ENCODE results near the gene MBTPS1. TPM values are rescaled to one million over a fixed set of nuclear protein-coding genes. Genes with fewer than 3 reads are reported as not detected.

MBTPS1 gene
- total RNA-seq, 4 donors from 2014 or later = 98.4 to 149 (median 121) TPM

DNA sequence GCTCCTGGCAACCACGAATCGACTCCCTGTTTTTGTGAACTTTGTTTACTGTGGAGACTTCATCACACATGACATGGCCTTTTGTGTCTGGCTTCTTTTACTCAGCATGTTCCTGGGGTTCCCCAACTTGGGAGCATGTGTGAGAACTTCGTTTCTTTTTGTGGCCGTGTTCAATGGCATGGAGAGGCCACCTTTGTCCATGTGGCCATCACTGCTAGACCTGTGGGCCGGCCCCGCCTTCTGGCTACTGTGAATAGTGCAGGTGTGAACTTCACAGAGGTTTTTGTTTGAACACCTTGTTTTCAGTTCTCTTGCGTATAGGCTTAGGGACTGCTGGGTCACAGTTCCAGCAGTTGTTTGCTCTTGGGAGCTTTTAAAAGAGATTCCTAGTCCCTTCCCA lies 68.5 kb downstream of the MBTPS1 start:
- WGBS, 2 donors = 75 to 79% methylated on average over 7 of the region's 7 CpGs
- DNase-seq (ENCODE audit: low spot score in 2 of 2) = no peak

DNA sequence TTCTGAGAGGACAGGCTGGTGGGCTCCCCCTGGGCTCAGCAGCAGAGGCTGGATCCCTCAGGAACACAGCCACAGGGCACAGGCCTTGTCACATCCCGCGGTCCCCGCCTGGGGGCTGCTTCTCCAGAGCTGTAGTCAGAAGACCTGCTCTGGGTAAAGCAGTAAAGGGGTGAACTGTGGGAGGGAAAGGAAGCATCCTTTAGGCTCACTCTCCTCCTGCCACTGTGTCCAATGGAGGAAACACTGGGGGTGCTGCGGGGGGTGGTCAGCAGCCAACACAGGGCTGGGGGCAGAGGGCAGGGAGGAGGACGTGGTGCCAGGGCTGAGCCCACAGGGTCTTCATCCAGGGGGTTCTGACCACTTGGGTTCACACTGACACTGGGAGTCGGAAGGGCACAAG lies 69.1 kb downstream of the MBTPS1 start:
- Histone ChIP-seq H3K36me3 (peaks cover 0 to 57% (median 7%) of the 10 kb centered on the region in 3 donors), H3K4me1 (no peaks in the 10 kb centered on the region), H3K27ac (no peak overlapping the region), H3K9me3 (no peaks in the 10 kb centered on the region), H3K4me3 (no peak overlapping the region), H3K27me3 (peaks cover 0 to 12% of the 10 kb centered on the region in 2 donors)
- WGBS, 2 donors = 90 to 91% methylated on average over 6 of the region's 6 CpGs
- TF ChIP-seq POLR2A (IDR thresholded peaks at IDR 0.05) (no peak), EP300 (IDR thresholded peaks at IDR 0.05) (no peak)
- TF ChIP-seq, protein P1, sequence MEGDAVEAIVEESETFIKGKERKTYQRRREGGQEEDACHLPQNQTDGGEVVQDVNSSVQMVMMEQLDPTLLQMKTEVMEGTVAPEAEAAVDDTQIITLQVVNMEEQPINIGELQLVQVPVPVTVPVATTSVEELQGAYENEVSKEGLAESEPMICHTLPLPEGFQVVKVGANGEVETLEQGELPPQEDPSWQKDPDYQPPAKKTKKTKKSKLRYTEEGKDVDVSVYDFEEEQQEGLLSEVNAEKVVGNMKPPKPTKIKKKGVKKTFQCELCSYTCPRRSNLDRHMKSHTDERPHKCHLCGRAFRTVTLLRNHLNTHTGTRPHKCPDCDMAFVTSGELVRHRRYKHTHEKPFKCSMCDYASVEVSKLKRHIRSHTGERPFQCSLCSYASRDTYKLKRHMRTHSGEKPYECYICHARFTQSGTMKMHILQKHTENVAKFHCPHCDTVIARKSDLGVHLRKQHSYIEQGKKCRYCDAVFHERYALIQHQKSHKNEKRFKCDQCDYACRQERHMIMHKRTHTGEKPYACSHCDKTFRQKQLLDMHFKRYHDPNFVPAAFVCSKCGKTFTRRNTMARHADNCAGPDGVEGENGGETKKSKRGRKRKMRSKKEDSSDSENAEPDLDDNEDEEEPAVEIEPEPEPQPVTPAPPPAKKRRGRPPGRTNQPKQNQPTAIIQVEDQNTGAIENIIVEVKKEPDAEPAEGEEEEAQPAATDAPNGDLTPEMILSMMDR (IDR thresholded peaks at IDR 0.05) = no peak
- no peak for DNase-seq (ENCODE audit: low spot score in 2 of 2)

More for the DNA sequence above, 68.5 kb downstream of the MBTPS1 start:
- Histone ChIP-seq H3K9me3 (no peaks in the 10 kb centered on the region), H3K4me1 (no peaks in the 10 kb centered on the region), H3K27ac (no peak overlapping the region), H3K36me3 (peaks cover 0 to 63% (median 7%) of the 10 kb centered on the region in 3 donors), H3K4me3 (no peak overlapping the region), H3K27me3 (peaks cover 0 to 5% of the 10 kb centered on the region in 2 donors)
- TF ChIP-seq, protein P1 (IDR thresholded peaks at IDR 0.05) = no peak
- TF ChIP-seq EP300 (IDR thresholded peaks at IDR 0.05) = no peak

DNA sequence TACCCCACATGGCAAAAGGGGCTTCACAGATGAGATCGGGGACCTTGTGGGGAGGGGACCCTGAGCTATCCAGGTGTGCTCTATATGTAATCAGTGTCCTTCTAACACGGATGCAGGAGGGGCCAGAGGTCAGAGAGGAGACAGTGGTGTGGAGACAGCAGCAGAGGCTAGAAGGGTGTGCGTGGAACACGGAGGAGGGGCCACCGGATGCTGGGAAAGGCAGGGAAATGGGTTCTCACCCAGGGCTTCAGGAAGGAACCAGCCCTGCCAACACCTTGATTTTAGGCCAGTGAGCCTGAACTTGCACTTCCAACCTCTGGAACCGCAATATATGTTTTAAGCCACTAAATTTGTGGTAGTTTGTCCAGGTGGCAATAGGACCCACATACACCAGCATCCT lies 69.5 kb downstream of the MBTPS1 start:
- Histone ChIP-seq H3K4me1 (no peaks in the 10 kb centered on the region), H3K27ac (no peak overlapping the region), H3K36me3 (peaks cover 0 to 53% (median 4%) of the 10 kb centered on the region in 3 donors), H3K4me3 (no peak overlapping the region), H3K9me3 (no peaks in the 10 kb centered on the region), H3K27me3 (peaks cover 0 to 14% of the 10 kb centered on the region in 2 donors)
- WGBS, 2 donors = 89 to 90% methylated on average over 6 of the region's 6 CpGs
- TF ChIP-seq, protein P1 (IDR thresholded peaks at IDR 0.05) = no peak
- TF ChIP-seq EP300 (IDR thresholded peaks at IDR 0.05) = no peak
- no peak for TF ChIP-seq POLR2A (IDR thresholded peaks at IDR 0.05)
- no peak for DNase-seq (ENCODE audit: low spot score in 2 of 2)

DNA sequence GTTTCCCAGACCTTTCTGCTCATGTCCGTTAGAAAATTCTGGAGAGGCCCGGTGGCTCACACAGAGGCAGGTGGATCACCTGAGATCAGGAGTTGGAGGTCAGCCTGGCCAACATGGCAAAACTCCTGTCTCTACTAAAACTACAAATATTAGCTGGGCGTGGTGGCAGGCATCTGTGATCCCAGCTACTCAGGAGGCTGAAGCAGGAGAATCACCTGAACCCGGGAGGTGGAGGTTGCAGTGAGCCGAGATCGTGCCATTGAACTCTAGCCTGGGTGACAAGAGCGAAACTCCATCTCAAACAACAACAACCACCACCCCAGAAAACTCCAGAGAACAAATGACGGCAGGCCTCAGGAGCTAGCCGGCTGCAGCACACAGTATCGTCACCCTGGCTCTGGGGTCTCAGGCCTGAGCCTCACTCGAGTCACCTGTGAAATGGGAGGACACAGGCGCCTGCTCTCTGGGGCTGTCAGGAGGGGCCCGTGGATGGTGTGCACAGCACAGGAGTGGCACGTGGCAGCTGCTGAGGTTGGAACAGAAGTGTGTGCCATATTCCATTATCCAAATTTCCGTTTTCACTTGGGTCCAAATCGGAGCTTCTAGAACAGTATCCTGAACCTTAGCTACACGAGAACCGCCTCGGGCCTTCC lies 70.8 kb downstream of the MBTPS1 start:
- Histone ChIP-seq H3K36me3 (peaks cover 0 to 40% (median 0%) of the 10 kb centered on the region in 3 donors), H3K4me3 (no peak overlapping the region), H3K9me3 (no peaks in the 10 kb centered on the region), H3K27me3 (peaks cover 0 to 14% of the 10 kb centered on the region in 2 donors), H3K4me1 (peaks cover 0 to 2% (median 0%) of the 10 kb centered on the region in 4 donors), H3K27ac (no peak overlapping the region)
- DNase-seq (ENCODE audit: low spot score in 2 of 2) = no peak
- WGBS, 2 donors = 88 to 89% methylated on average over 19 of the region's 19 CpGs
- TF ChIP-seq EP300 (IDR thresholded peaks at IDR 0.05) (no peak), POLR2A (IDR thresholded peaks at IDR 0.05) (no peak)
- TF ChIP-seq, protein P1 (IDR thresholded peaks at IDR 0.05) = no peak

DNA sequence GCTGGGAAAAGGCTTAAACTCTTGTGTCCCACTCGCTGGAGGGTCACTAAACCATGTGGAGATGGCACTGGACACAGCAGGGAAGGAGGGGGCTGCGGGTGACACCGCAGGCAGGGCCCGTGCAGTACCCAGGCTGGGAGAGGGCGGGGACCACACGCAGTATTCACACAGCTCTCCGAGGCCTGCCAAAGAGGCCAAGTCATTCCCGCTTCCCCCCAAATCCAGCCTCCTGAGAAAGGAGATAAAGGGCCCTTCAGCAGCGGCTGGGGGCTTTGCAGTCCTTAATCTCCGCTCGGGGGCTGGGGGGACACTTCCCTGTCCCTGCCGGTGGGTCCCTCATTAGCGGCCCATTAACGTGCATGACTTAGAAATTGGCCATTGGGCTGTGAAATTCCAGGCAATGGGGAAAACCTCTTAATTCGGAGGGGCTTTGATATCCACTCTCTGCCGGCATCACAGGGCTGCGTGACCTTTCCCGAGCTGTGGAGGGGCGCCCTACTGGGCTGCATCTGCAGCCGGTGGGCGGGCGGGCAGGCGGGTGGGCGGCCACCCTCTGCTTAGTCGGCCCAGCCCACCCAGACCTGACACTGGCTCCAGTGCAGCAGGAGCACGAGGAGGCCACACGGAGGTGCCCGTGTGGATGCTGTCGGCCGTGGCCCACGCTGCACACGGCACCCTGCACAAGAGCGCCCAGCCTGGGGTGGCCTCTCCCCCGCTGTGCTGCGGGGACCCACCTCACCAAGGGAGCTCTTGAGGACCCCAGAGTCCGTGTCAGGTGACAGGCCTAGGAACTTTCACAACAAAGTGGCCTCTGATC lies 71.5 kb downstream of the MBTPS1 start:
- 32 to 43% methylated on average over 25 to 34 of the region's 36 CpGs for WGBS, 2 donors
- no peak for DNase-seq (ENCODE audit: low spot score in 2 of 2)
- no peak for TF ChIP-seq POLR2A (IDR thresholded peaks at IDR 0.05)
- TF ChIP-seq EP300 (IDR thresholded peaks at IDR 0.05) = no peak
- TF ChIP-seq, protein P1 (IDR thresholded peaks at IDR 0.05) = no peak
- Histone ChIP-seq H3K4me1 (peaks cover 0 to 7% (median 0%) of the 10 kb centered on the region in 4 donors), H3K36me3 (peaks cover 0 to 35% (median 0%) of the 10 kb centered on the region in 3 donors), H3K4me3 (no peak overlapping the region), H3K27me3 (peaks cover 0 to 18% of the 10 kb centered on the region in 2 donors), H3K27ac (no peak overlapping the region), H3K9me3 (no peaks in the 10 kb centered on the region)
